ENCODE results near the gene MRPS17. TPM values are rescaled to one million over a fixed set of nuclear protein-coding genes. Genes with fewer than 3 reads are reported as not detected.

The MRPS17 gene
- total RNA-seq, 1 donor from 2014 or later: 13.4 TPM

DNA sequence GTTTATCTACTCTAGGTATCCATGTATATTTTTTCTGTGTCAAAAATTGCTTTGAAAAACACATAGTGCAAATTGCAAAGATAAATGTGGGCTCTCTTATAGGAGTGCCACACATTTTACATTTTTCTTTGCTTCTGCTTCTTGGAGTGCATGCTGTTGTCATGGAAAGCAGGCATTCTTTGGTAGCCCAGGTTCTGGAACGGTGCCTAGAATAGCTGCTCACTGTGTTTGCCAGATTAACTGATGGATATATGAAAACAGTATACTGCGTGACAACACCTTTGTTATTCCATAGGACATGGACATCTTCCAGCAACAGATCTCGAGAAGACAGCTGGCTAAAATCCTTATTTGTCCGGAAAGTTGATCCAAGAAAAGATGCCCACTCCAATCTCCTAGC, 26.2 kb downstream of the MRPS17 start:
- no peak overlapping the region for H3K27ac Mint-ChIP-seq (ENCODE audit: unreplicated experiment)
- peaks cover 6% of the 10 kb centered on the region for H3K36me3 Mint-ChIP-seq (ENCODE audit: unreplicated experiment)
- H3K4me3 Mint-ChIP-seq (ENCODE audit: unreplicated experiment): no peak overlapping the region
- H3K27me3 Mint-ChIP-seq (ENCODE audit: unreplicated experiment): peaks cover 2% of the 10 kb centered on the region
- H3K4me1 Mint-ChIP-seq (ENCODE audit: low read depth, unreplicated experiment): no peaks in the 10 kb centered on the region
- DNase-seq: no peak
- TF ChIP-seq, protein P1, sequence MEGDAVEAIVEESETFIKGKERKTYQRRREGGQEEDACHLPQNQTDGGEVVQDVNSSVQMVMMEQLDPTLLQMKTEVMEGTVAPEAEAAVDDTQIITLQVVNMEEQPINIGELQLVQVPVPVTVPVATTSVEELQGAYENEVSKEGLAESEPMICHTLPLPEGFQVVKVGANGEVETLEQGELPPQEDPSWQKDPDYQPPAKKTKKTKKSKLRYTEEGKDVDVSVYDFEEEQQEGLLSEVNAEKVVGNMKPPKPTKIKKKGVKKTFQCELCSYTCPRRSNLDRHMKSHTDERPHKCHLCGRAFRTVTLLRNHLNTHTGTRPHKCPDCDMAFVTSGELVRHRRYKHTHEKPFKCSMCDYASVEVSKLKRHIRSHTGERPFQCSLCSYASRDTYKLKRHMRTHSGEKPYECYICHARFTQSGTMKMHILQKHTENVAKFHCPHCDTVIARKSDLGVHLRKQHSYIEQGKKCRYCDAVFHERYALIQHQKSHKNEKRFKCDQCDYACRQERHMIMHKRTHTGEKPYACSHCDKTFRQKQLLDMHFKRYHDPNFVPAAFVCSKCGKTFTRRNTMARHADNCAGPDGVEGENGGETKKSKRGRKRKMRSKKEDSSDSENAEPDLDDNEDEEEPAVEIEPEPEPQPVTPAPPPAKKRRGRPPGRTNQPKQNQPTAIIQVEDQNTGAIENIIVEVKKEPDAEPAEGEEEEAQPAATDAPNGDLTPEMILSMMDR (IDR thresholded peaks at IDR 0.05; ENCODE audit: partially characterized antibody, unreplicated experiment): no peak
- no peaks in the 10 kb centered on the region for H3K9me3 Mint-ChIP-seq (ENCODE audit: unreplicated experiment)

DNA sequence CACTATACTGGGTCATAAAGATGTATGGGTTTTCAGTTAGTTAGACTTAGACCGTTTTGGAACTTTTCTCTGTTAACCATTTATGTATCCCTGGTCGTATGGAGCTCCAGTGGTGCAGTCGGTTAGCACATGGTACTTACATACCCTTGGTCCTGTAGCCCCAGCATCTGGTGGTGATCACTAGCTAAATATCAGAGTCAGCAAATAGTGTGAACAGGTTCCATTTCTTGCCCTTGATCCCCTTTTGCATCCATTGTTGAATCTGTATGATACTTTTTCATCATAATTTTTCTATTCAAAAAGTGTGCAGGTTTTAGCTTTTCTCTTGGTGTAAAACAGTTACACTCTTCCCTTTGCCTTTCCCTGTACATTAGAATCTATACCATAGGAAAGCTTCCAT, 28.6 kb downstream of the MRPS17 start:
- Mint-ChIP-seq H3K27me3 (ENCODE audit: unreplicated experiment) (no peaks in the 10 kb centered on the region), H3K4me3 (ENCODE audit: unreplicated experiment) (no peak overlapping the region), H3K36me3 (ENCODE audit: unreplicated experiment) (peaks cover 6% of the 10 kb centered on the region), H3K27ac (ENCODE audit: unreplicated experiment) (no peak overlapping the region), H3K9me3 (ENCODE audit: unreplicated experiment) (no peaks in the 10 kb centered on the region), H3K4me1 (ENCODE audit: low read depth, unreplicated experiment) (no peaks in the 10 kb centered on the region)
- TF ChIP-seq, protein P1 (IDR thresholded peaks at IDR 0.05; ENCODE audit: partially characterized antibody, unreplicated experiment): no peak
- no peak for DNase-seq

DNA sequence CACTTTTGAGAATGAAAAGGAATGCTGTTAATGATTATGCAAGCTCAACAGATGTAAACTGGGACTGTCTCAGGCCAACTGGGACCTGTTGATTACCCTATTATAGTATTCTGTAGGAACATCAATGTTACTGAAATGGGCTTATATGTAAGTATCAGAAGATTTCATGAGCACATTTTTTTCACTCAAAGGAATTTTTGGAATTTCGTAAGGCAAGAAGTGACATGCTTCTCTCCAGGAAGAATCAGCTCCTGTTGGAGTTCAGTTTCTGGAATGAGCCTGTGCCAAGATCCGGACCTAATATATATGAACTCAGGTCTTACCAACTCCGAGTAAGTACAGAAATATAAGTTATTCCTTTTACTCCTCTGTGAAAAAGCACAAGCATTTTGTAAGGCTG, 31.9 kb downstream of the MRPS17 start:
- Mint-ChIP-seq H3K27ac (ENCODE audit: unreplicated experiment) (no peak overlapping the region), H3K36me3 (ENCODE audit: unreplicated experiment) (peaks cover 6% of the 10 kb centered on the region), H3K9me3 (ENCODE audit: unreplicated experiment) (no peaks in the 10 kb centered on the region), H3K27me3 (ENCODE audit: unreplicated experiment) (no peaks in the 10 kb centered on the region), H3K4me3 (ENCODE audit: unreplicated experiment) (no peak overlapping the region), H3K4me1 (ENCODE audit: low read depth, unreplicated experiment) (no peaks in the 10 kb centered on the region)
- TF ChIP-seq, protein P1 (IDR thresholded peaks at IDR 0.05; ENCODE audit: partially characterized antibody, unreplicated experiment): no peak
- DNase-seq: no peak

DNA sequence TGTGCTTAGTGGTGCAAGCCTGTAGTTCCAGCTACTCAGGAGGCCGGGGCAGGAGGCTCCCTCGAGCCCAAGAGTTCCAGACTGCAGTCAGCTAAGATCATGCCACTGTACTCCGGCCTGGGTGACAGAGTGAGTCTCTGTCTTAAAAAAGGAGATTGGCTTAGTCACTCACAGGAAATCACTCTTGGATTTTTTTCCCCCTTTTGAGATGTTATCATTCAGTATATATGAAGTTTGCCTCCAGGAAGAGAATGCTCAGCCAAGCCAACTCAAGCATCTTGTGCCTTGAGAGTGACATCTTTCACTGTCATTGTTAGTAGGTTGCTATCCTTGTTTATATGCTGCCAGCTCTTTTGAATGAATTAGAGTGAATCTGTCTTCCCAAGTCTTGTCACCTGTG, 40.7 kb downstream of the MRPS17 start:
- Mint-ChIP-seq H3K9me3 (ENCODE audit: unreplicated experiment) (peaks cover 2% of the 10 kb centered on the region), H3K36me3 (ENCODE audit: unreplicated experiment) (peaks cover 8% of the 10 kb centered on the region), H3K27me3 (ENCODE audit: unreplicated experiment) (peaks cover 3% of the 10 kb centered on the region), H3K4me3 (ENCODE audit: unreplicated experiment) (no peak overlapping the region), H3K4me1 (ENCODE audit: low read depth, unreplicated experiment) (no peaks in the 10 kb centered on the region), H3K27ac (ENCODE audit: unreplicated experiment) (no peak overlapping the region)
- no peak for DNase-seq
- TF ChIP-seq, protein P1 (IDR thresholded peaks at IDR 0.05; ENCODE audit: partially characterized antibody, unreplicated experiment): no peak

DNA sequence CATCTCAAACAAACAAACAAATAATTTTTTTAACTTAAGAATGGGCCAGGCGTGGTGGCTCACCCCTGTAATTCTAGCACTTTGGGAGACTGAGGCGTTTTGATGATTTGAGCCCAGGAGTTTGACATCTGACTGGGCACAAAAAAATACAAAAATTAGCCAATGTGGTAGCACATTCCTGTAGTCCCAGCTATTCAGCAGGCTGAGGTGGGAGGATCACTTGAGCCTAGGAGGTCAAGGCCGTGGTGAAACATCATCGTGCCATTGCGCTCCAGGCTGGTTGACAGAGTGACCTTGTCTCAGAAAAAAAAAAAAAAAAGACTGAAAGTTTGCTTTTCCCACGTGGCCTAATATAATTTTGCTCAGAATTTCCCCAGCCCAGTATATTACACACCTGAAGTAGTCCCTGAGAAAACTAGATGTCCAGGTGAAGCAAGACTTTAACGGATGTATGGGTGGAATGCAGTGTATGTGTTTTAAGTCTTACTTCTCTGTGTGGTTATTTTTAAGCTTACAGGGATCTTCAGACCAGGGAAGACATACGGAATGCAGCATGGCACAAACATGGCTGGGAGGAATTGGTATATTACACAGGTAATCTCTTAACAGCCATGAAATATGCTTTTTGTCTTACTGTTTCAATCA, 45.3 kb downstream of the MRPS17 start:
- H3K4me3 Mint-ChIP-seq (ENCODE audit: unreplicated experiment): no peak overlapping the region
- peaks cover 4% of the 10 kb centered on the region for H3K36me3 Mint-ChIP-seq (ENCODE audit: unreplicated experiment)
- peaks cover 2% of the 10 kb centered on the region for H3K27me3 Mint-ChIP-seq (ENCODE audit: unreplicated experiment)
- TF ChIP-seq, protein P1 (IDR thresholded peaks at IDR 0.05; ENCODE audit: partially characterized antibody, unreplicated experiment): no peak
- H3K9me3 Mint-ChIP-seq (ENCODE audit: unreplicated experiment): peaks cover 2% of the 10 kb centered on the region
- H3K27ac Mint-ChIP-seq (ENCODE audit: unreplicated experiment): no peak overlapping the region
- no peak for DNase-seq
- no peaks in the 10 kb centered on the region for H3K4me1 Mint-ChIP-seq (ENCODE audit: low read depth, unreplicated experiment)

Measured in glutamatergic neuron (in vitro differentiated cells).